ENCODE measurements around the gene C6orf132. TPM values are rescaled to one million over a fixed set of nuclear protein-coding genes. Genes with fewer than 3 reads are reported as not detected.

C6orf132 gene
- total and polyA plus RNA-seq, 2 of the 4 experiments (the other 2 are of a cell fraction): 0.72 to 1.7 TPM

- Histone ChIP-seq H4K91ac (ENCODE audit: insufficient read depth, low read depth, low read length) (no peak overlapping the region), H3K9me1 (ENCODE audit: insufficient read depth, low read length) (peaks cover 18% of the 10 kb centered on the region), H4K20me1 (ENCODE audit: insufficient read depth, low read length) (no peaks in the 10 kb centered on the region), H3K4me1 (ENCODE audit: control insufficient read depth, insufficient read depth, low read length) (peaks cover 11% of the 10 kb centered on the region), H3K9ac (ENCODE audit: low read depth, low read length) (no peak overlapping the region), H3K79me1 (ENCODE audit: low read depth in 1 of 2, low read length in 2 of 2) (peaks cover 0 to 14% of the 10 kb centered on the region in 2 experiments; a peak in 2 of 4 replicates), H3K14ac (replicated peaks; ENCODE audit: low read depth, low read length) (no peak overlapping the region), H3K27ac (ENCODE audit: insufficient read depth, low read length) (no peak overlapping the region), H3K4me2 (ENCODE audit: low read depth, low read length) (no peak overlapping the region), H3K18ac (ENCODE audit: low read depth, low read length) (no peak overlapping the region), H2AFZ (replicated peaks; ENCODE audit: low read length, poor library complexity) (no peak overlapping the region), H2AK9ac (replicated peaks; ENCODE audit: low read depth, low read length, poor library complexity) (no peak overlapping the region), H2AK5ac (ENCODE audit: low read depth, low read length) (no peak overlapping the region), H3K27me3 (ENCODE audit: control insufficient read depth, insufficient read depth, low read length) (no peaks in the 10 kb centered on the region), H3K9me3 (ENCODE audit: control insufficient read depth, insufficient read depth, low read length) (no peaks in the 10 kb centered on the region), H3K23ac (ENCODE audit: low read depth, low read length) (no peak overlapping the region), H2BK15ac (ENCODE audit: low read depth, low read length) (no peak overlapping the region), H3K56ac (ENCODE audit: extremely low read depth, insufficient read depth, low read length) (no peak overlapping the region), H3K36me3 (ENCODE audit: control insufficient read depth, insufficient read depth, low read length) (peaks cover 2% of the 10 kb centered on the region; the same call in 1 of the 2 replicates), H4K5ac (ENCODE audit: low read depth, low read length) (no peak overlapping the region), H2BK120ac (ENCODE audit: low read depth, low read length) (no peak overlapping the region), H3K4ac (ENCODE audit: low read depth, low read length) (no peak overlapping the region), H2BK5ac (ENCODE audit: low read depth, low read length, poor library complexity, severe bottlenecking) (no peak overlapping the region), H2BK20ac (ENCODE audit: low read depth, low read length) (no peak overlapping the region), H4K8ac (ENCODE audit: low read depth in 2 of 2, low read length in 2 of 2) (no peak overlapping the region), H3K4me3 (ENCODE audit: insufficient read depth, low read depth, low read length) (no peak overlapping the region)
- no TSS peak for BruUV-seq (replicated peaks)
- no peak for TF ChIP-seq CTCF (conservative IDR thresholded peaks at IDR 0.05; ENCODE audit: low read depth, low read length)
- no peak for TF ChIP-seq POLR2A (IDR thresholded peaks at IDR 0.05; ENCODE audit: low read depth, low read length)
- no peak for TF ChIP-seq ELK1 (IDR thresholded peaks at IDR 0.05; ENCODE audit: borderline replicate concordance, low read depth, low read length)
- no peak for TF ChIP-seq BHLHE40 (IDR thresholded peaks at IDR 0.05; ENCODE audit: low read depth, low read length)
- no peak for TF ChIP-seq FOS (IDR thresholded peaks at IDR 0.05; ENCODE audit: low read depth, low read length)
- TF ChIP-seq MAFK (IDR thresholded peaks at IDR 0.05; ENCODE audit: low read depth, low read length): no peak
- no peak for TF ChIP-seq SMC3 (IDR thresholded peaks at IDR 0.05; ENCODE audit: low read depth, low read length)
- no peak for TF ChIP-seq RCOR1 (IDR thresholded peaks at IDR 0.05; ENCODE audit: insufficient replicate concordance, low read length)
- no peak for TF ChIP-seq NFE2L2 (IDR thresholded peaks at IDR 0.05; ENCODE audit: low read depth, low read length)
- TF ChIP-seq USF2 (IDR thresholded peaks at IDR 0.05; ENCODE audit: low read depth, low read length): no peak
- TF ChIP-seq CHD1 (IDR thresholded peaks at IDR 0.05; ENCODE audit: low read depth, low read length): no peak
- TF ChIP-seq MAZ (IDR thresholded peaks at IDR 0.05; ENCODE audit: borderline replicate concordance, low read depth, low read length): no peak
- TF ChIP-seq RFX5 (IDR thresholded peaks at IDR 0.05; ENCODE audit: low read depth, low read length): no peak
- intact Hi-C loops (cut with micrococcal nuclease) (no loop called here), in situ Hi-C loops (cut with MboI; ENCODE audit: low sequenced_read_pairs) (no loop called here), dilution Hi-C loops (cut with HindIII; ENCODE audit: low sequenced_read_pairs, unreplicated experiment) (no loop called here)
- POLR2A ChIA-PET (ENCODE audit: unreplicated experiment): no interaction called here
- no peak for ATAC-seq (ENCODE audit: low read depth)
- DNase-seq: no peak
- WGBS, 2 experiments (ENCODE audit: extremely low coverage in 2 of 2, insufficient read length in 1 of 2): no CpG with 5 or more reads among the region's 9 CpGs
- CTCF ChIA-PET: interaction anchor here (0.5 to 1.4 kb wide), 2 partner anchors 9 to 15 kb away, joined by 3 read pairs; no protein-coding TSS in a partner anchor
These were observed 18.1 kb downstream of the C6orf132 start for GRCh38 chr6:42124223-42124836.

Data from IMR-90 (cell line).